ENCODE results near the gene MACF1.
"Not testable (repeated sequence)": the region's sequence is repeated elsewhere in the genome, so short reads cannot be mapped to it uniquely, and the experiment has no call there.

Gene MACF1

DNA sequence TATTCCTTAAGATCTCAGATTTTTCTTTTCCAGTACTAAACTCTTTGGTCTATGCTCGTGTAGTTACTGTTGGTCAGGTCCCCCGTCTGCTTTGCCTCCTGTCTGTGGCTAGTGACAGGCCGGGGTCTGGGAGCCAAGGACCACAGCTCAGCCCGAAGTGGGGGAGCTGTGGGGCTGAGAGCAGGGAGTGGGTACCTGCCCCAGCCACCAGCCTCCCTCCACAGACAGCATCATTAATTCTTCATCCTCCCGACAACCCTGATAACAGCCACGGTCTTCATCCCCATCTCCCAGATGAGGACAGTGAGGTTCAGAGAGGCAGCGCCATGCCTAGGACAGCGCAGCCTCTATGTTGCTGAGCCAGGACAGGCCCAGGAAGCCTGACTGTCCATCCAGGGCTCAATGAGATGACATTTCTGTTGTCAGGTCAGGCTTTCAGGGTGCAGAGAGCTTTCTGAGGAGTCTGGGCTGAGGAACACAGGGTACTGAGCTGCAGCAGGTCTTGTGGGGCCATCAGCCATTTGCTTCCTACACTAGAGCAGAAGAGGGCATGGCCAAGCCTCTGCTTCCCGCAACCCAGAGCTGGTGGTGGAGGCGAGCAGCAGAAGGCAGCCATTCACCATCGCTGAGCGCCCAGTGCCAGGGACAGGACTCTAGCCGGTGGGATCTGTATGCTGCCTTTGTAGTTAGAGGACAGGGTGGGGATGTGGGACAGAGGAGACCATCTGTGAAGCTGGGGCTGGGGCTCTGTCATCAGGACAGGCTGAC lies 288.7 kb downstream of the MACF1 start:
- DNase-seq (ENCODE audit: low read depth in 2 of 2), result not testable (repeated sequence)

DNA sequence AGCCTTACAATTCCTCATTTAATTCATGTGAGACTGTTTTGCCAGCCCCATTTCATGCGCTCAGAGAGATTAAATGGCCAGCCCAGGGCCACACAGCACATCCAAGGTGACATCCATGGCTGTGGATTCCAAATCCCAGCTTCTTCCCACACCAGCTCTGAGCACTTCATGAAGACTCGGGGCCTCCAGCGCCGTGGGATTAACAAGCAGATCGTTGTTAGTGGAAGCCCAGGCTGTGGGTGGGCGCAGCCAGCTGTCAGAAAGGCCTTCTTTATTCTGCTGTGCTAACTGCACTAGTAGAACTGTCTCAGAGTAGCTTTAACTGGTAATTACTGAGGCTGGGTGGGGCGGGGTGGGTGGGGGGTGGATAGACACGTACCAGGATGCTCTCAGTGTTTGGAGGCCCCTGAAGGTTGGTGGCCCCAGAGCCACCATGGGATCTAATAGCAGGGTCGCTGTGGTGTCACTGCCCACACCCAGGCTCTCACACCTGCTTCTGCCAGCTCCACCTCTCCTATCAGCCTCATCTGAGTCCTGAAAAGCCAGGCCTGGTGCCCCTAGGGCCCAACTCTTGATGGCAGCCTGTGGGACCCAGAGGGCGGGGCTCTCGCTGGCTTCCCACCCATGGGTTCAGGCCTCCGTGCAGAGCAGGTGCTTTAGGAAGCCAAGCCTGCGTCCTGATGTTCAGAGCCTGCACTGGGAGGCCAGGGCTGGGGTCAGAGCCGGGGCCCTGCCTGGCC lies 290.3 kb downstream of the MACF1 start:
- DNase-seq (ENCODE audit: low read depth in 2 of 2), result no peak

DNA sequence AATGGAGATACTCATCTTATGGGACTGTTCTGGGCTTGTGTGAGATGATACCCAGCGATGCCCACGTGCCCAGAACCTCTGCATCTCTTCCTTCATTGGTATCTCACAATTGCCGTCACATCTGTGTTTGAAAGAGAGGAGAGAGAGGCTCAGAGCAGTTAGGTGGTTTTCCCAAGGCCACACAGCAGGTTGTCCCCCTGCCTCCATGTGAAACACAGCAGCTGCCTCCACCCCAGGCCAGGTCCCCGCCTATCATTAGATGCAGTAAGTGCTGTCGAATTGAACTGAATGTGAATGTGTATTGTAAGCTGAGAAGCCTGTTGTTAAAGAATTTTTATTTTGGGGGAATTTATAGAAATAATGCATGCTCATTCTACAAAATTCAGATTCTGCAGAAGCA lies 292.0 kb downstream of the MACF1 start:
- DNase-seq (ENCODE audit: low read depth in 2 of 2), result not testable (repeated sequence)

DNA sequence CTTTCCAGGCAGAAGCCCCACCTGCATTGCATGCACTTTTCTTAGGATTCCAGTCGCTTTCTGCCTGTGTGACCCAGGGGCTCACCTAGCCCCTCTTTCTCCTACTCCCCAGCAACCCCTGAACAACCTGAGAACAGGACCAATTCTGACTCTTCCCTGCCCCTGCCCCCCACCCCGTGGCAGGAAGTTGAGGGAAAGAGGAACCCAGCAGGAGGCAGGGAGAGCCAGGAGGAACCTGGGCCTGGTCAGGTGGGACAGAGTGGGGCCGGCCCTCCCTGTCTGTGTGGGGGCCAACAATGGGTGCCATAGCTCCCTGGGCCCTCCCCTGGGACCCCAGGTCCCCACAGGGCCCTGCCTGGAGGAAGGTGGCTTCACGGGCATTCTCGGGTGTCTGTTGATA lies 293.1 kb downstream of the MACF1 start:
- no peak for DNase-seq (ENCODE audit: low read depth in 2 of 2)

- DNase-seq (ENCODE audit: low read depth in 2 of 2), result not testable (repeated sequence)
These were observed 293.7 kb downstream of the MACF1 start for GRCh38 chr1:39498096-39498710.

DNA sequence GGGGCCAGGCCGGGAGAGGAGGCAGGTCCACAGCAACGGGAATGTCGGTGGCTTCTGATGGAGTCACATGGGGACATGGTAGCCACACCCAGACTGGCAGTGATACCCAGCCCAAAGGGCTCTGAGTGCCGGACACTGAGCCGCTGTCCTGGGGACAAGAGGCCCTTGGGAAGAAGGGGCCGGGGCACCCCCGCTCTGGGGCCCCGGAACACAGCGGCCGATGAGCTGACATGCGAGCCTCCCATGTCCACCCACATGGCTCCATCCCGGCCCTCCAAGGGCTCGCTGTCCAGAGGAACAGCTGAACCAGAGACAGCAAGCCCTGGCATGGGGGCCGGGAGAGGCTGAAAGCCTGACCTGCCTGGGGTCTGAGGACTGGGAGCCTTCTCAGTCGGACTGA lies 294.3 kb downstream of the MACF1 start:
- not testable (repeated sequence) for DNase-seq (ENCODE audit: low read depth in 2 of 2)

DNA sequence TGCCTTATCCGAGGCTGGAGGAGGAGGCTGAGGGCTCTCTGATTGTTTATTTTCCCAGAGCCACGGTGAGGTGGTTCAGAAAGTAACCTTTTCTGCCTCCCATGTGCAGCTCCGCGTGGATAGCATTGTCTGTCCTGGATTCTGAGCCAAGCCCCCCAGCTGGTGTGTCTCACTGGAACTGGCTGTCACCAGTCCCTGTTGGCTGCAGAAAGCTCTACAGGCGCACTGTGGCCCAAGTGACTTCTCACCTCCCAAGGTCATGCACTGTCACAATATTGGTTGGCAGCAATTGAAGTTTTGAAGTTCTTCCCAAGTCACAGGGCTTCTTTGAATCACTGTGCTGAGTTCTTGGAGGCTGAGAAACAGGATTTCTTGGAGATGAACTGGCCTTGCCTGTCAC lies 295.2 kb downstream of the MACF1 start:
- no peak for DNase-seq (ENCODE audit: low read depth in 2 of 2)

- DNase-seq (ENCODE audit: low read depth in 2 of 2), result no peak
These were observed 296.4 kb downstream of the MACF1 start for GRCh38 chr1:39500862-39501389.

DNA sequence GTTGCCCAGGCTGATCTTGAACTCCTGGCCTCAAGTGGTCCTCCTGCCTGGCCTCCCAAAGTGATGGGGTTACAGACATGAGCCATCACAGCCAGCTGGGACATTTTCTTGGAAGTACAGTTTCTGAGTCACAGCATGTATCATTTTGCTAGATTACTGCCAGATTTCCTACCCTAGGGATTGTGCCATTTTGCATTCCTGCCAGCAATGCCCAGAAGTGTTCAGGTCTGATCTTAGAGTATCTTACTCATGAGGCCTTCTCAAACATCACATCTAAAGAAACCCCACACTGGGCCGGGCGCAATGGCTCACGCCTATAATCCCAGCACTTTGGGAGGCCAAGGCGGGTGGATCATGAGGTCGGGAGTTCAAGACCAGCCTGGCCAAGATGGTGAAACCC lies 297.2 kb downstream of the MACF1 start:
- no peak for DNase-seq (ENCODE audit: low read depth in 2 of 2)

DNA sequence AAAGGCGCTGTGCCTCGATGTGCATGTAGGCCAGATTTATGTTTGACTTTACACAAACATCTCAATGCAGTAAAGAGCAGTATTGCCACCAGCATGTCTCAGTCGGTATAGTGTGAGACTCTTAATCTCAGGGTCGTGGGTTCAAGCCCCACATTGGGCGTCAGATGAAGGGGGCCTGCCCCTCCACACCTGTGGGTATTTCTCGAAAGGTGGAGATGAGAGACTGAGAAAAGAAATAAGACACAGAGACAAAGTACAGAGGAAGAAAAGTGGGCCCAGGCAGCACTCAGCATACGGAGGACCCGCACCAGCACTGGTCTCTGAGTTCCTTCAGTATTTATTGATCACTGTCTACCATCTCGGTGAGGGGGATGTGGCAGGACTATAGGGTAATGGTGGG lies 299.9 kb downstream of the MACF1 start:
- DNase-seq (ENCODE audit: low read depth in 2 of 2), result not testable (repeated sequence)

- DNase-seq (ENCODE audit: low read depth in 2 of 2), result no peak
These were observed 300.8 kb downstream of the MACF1 start for GRCh38 chr1:39505289-39505688.

GRCh38 chr1:39507230-39507928 lies 302.9 kb downstream of the MACF1 start:
- no peak for DNase-seq (ENCODE audit: low read depth in 2 of 2)

GRCh38 chr1:39508266-39508665 lies 303.8 kb downstream of the MACF1 start:
- DNase-seq (ENCODE audit: low read depth in 2 of 2), result no peak

- no peak for DNase-seq (ENCODE audit: low read depth in 2 of 2)
These were observed 304.4 kb downstream of the MACF1 start for GRCh38 chr1:39508857-39509305.

- no peak for DNase-seq (ENCODE audit: low read depth in 2 of 2)
These were observed 305.0 kb downstream of the MACF1 start for GRCh38 chr1:39509360-39510009.

DNA sequence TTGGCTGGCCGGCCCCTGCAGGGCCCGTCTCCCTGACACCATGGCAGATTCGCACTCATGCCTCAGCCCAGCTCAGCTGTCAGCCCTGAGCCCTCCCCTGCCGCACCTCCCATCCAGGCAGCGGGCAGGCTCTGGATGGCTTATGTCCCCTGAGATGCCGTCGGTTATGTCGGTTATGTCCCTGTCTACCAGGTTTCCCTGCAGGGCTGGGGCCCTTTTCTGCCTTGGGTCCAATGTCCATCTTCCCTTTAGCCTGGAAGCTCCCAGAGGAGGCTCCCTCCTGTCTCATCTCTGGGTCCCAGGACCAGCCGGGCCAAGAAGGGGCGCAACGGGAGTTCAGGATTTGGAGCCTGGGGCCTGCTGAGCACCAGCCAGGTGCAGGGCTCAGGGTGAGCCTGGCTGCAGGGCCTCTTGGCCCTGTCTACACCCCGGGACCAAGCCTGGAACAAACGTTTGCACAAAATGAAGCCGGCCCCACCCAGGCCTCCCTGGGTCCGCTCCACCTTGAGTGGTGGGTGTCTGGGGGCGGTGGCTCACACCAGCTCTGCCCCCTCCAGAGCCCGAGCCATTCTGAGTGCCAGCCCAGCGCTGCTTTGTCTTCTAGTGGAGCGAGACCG lies 306.2 kb downstream of the MACF1 start:
- DNase-seq (ENCODE audit: low read depth in 2 of 2), result not testable (repeated sequence)

GRCh38 chr1:39511477-39511876 lies 307.0 kb downstream of the MACF1 start:
- not testable (repeated sequence) for DNase-seq (ENCODE audit: low read depth in 2 of 2)

- not testable (repeated sequence) for DNase-seq (ENCODE audit: low read depth in 2 of 2)
These were observed 307.8 kb downstream of the MACF1 start for GRCh38 chr1:39512234-39512847.

DNA sequence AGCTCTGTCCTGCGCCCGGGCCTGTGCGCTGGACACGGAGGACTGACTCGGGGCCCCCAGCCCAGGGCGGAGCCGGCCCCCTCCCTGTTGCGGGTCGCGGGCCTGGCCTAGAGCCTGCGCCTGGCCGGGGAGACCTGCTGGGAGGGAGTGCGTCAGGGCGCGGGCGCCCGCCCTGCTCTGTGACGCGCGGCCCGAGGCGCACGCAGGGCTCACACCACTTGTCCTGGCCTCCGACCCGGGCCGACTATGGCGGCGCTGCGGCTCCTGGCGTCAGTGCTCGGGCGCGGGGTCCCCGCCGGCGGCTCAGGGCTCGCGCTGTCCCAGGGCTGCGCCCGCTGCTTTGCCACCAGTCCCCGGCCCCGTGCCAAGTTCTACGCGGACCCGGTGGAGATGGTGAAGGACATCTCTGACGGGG lies 310.2 kb downstream of the MACF1 start:
- not testable (repeated sequence) for DNase-seq (ENCODE audit: low read depth in 2 of 2)

Measured in stimulated activated CD8-positive, alpha-beta memory T cell treated with anti-CD3 and anti-CD28 coated beads, Interleukin-7, amount 100 ng/mL, for 1 hour (primary cell).